PC-9 (cell line): Measurements from ENCODE around the gene MRPS25. TPM values are rescaled to one million over a fixed set of nuclear protein-coding genes. Genes with fewer than 3 reads are reported as not detected.

ENCODE experiments used
- BruUV-seq: library from RNA; stranded (reverse); fragments of 400-500 nt; replicated peaks from 2 replicates; lab custom pipeline; 2021; lab: Mats Ljungman, UMichigan
- CTCF ChIA-PET: fragments of 300-600 bp; sonication (Branson Sonifier 250); formaldehyde crosslinking; loops from one replicate; lab custom pipeline; 2022; ENCODE audit warnings: antibody characterized with exemption; lab: Charles Lee
- POLR2A ChIA-PET: fragments of 300-600 bp; sonication (Branson Sonifier 250); formaldehyde crosslinking; loops from one replicate; lab custom pipeline; 2022; ENCODE audit warnings: antibody characterized with exemption; ENCODE audit not compliant: unreplicated experiment; lab: Charles Lee
- DNase-seq, 2 experiments: peaks; one replicate each; pipeline versions ENCODE4 v3.0.0 to v3.0.0-alpha.2; 2015 to 2022; ENCODE audit warnings: mixed read lengths in 1 of 2
- H2AFZ ChIP-seq: fragments of 200-600 bp; sonication (generic); 2 replicates; pipeline ENCODE4 v1.8.1; 2017; ENCODE audit warnings: antibody characterized with exemption
- H3F3A ChIP-seq: fragments of 200-600 bp; sonication (generic); 2 replicates; pipeline ENCODE4 v1.8.1; 2017; ENCODE audit warnings: antibody characterized with exemption, mild to moderate bottlenecking, low read depth; ENCODE audit not compliant: insufficient read depth
- H3K27ac ChIP-seq: fragments of 200-600 bp; sonication (generic); 2 replicates; pipeline ENCODE4 v1.6.1; 2016; ENCODE audit warnings: mixed run types
- H3K27me3 ChIP-seq: fragments of 200-600 bp; sonication (generic); 2 replicates; pipeline ENCODE4 v1.6.1; 2016; ENCODE audit warnings: low read depth, mixed run types; ENCODE audit not compliant: insufficient read depth
- H3K36me3 ChIP-seq: fragments of 200-600 bp; sonication (generic); 2 replicates; pipeline ENCODE4 v1.6.1; 2016; ENCODE audit warnings: low read depth, mixed run types
- H3K4me1 ChIP-seq: fragments of 200-600 bp; sonication (generic); replicated peaks from 2 replicates; pipeline ENCODE4 v1.6.1; 2016; ENCODE audit warnings: mixed run types; ENCODE audit not compliant: insufficient read depth
- H3K4me2 ChIP-seq: fragments of 200-600 bp; sonication (generic); 2 replicates; pipeline ENCODE4 v1.6.1; 2017; ENCODE audit warnings: mixed run types
- H3K4me3 ChIP-seq: fragments of 200-600 bp; sonication (generic); 2 replicates; pipeline ENCODE4 v1.6.1; 2016; ENCODE audit warnings: mixed run types
- H3K79me2 ChIP-seq: fragments of 200-600 bp; sonication (generic); 2 replicates; pipeline ENCODE4 v1.6.1; 2017; ENCODE audit warnings: low read depth, mixed run types
- H3K9me2 ChIP-seq: fragments of 200-600 bp; sonication (generic); 2 replicates; pipeline ENCODE4 v1.8.1; 2017; ENCODE audit warnings: mild to moderate bottlenecking; ENCODE audit not compliant: insufficient read depth
- H3K9me3 ChIP-seq: fragments of 200-600 bp; sonication (generic); 2 replicates; pipeline ENCODE4 v1.8.1; 2016; ENCODE audit warnings: low read depth; ENCODE audit not compliant: insufficient read depth
- H4K20me1 ChIP-seq: fragments of 200-600 bp; sonication (generic); 2 replicates; pipeline ENCODE4 v1.8.1; 2017; ENCODE audit not compliant: insufficient read depth
- CTCF ChIP-seq: fragments of 200-600 bp; sonication (generic); conservative IDR thresholded peaks from 2 replicates; pipeline ENCODE4 v1.6.1; 2017; ENCODE audit warnings: mixed run types, antibody characterized with exemption, mild to moderate bottlenecking, moderate library complexity
- EZH2 ChIP-seq: fragments of 200-600 bp; sonication (generic); IDR thresholded peaks from 2 replicates; pipeline ENCODE4 v1.8.0; 2017; ENCODE audit warnings: antibody characterized with exemption, low read depth
- intact Hi-C: fragments of 100-400 bp; cut with micrococcal nuclease; formaldehyde crosslinking; loops from one replicate; pipeline ENCODE4 v1.10.0; 2022; ENCODE audit not compliant: unreplicated experiment
- total RNA-seq: library from RNA; stranded (reverse); gene quantifications from 2 replicates; pipeline ENCODE4 v1.2.3, GENCODE V29; 2021

Gene MRPS25
- total RNA-seq, 1 experiment from 2014 or later: 47.8 TPM

GRCh38 chr3:15015456-15015855 is 49.7 kb downstream of the MRPS25 start:
- no peak for DNase-seq
- no peak overlapping the region for H3K4me3 ChIP-seq
- H3K4me1 ChIP-seq: no peaks in the 10 kb centered on the region
- no peak overlapping the region for H3K27ac ChIP-seq
- H3K27me3 ChIP-seq: no peaks in the 10 kb centered on the region
- no peak overlapping the region for H2AFZ ChIP-seq
- TF ChIP-seq CTCF (no peak), EZH2 (no peak)
- BruUV-seq: no TSS peak
- ChIA-PET POLR2A (no interaction called here), CTCF (no interaction called here)
- H3K36me3 ChIP-seq: peaks cover 17% of the 10 kb centered on the region; the same call in 1 of the 2 replicates
- no peaks in the 10 kb centered on the region for H3K79me2 ChIP-seq
- no peaks in the 10 kb centered on the region for H3K9me2 ChIP-seq
- intact Hi-C loops: no loop called here
- no peak overlapping the region for H3K4me2 ChIP-seq
- H3F3A ChIP-seq: no peaks in the 10 kb centered on the region; the same call in 1 of the 2 replicates
- H4K20me1 ChIP-seq: no peaks in the 10 kb centered on the region
- H3K9me3 ChIP-seq: no peaks in the 10 kb centered on the region; the same call in 1 of the 2 replicates

- no peaks in the 10 kb centered on the region for H3K9me2 ChIP-seq
- DNase-seq: no peak
- intact Hi-C loops: no loop called here
- no peaks in the 10 kb centered on the region for H3K79me2 ChIP-seq
- no peak overlapping the region for H3K4me2 ChIP-seq
- no peaks in the 10 kb centered on the region for H3K27me3 ChIP-seq
- TF ChIP-seq CTCF (no peak), EZH2 (no peak)
- H3K4me1 ChIP-seq: no peaks in the 10 kb centered on the region
- ChIA-PET POLR2A (no interaction called here), CTCF (no interaction called here)
- no peaks in the 10 kb centered on the region; the same call in 1 of the 2 replicates for H3K9me3 ChIP-seq
- no peaks in the 10 kb centered on the region; the same call in 1 of the 2 replicates for H3F3A ChIP-seq
- H3K27ac ChIP-seq: no peak overlapping the region
- no TSS peak for BruUV-seq
- H2AFZ ChIP-seq: no peak overlapping the region
- H3K36me3 ChIP-seq: peaks cover 17% of the 10 kb centered on the region; the same call in 1 of the 2 replicates
- no peaks in the 10 kb centered on the region for H4K20me1 ChIP-seq
- no peak overlapping the region for H3K4me3 ChIP-seq
Observed at GRCh38 chr3:15014606-15015328, 50.3 kb downstream of the MRPS25 start.

- Histone ChIP-seq H3K4me3 (no peak overlapping the region), H3K27ac (no peak overlapping the region), H2AFZ (no peak overlapping the region), H4K20me1 (no peaks in the 10 kb centered on the region), H3F3A (no peaks in the 10 kb centered on the region; the same call in 1 of the 2 replicates), H3K9me2 (no peaks in the 10 kb centered on the region), H3K27me3 (no peaks in the 10 kb centered on the region), H3K9me3 (no peaks in the 10 kb centered on the region; the same call in 1 of the 2 replicates), H3K36me3 (peaks cover 13% of the 10 kb centered on the region; the same call in 1 of the 2 replicates), H3K4me1 (no peaks in the 10 kb centered on the region), H3K4me2 (no peak overlapping the region), H3K79me2 (no peaks in the 10 kb centered on the region)
- CTCF ChIA-PET: no interaction called here
- DNase-seq: no peak
- POLR2A ChIA-PET: interaction anchor here (0.6 kb wide), 1 partner anchor 63 kb away, joined by 4 read pairs; no protein-coding TSS in a partner anchor
- no TSS peak for BruUV-seq
- intact Hi-C loops: no loop called here
- TF ChIP-seq EZH2 (no peak), CTCF (no peak)
Observed at GRCh38 chr3:15011174-15011573, 53.9 kb downstream of the MRPS25 start.
